Measurements from ENCODE around the gene KLK5.
A peak's percentile ranks its signal among the peaks of the same experiment; 100 is the strongest.

The KLK5 gene

GRCh38 chr19:50908336-50908735 lies 44.5 kb downstream of the KLK5 start:
- no peak overlapping the region for H3K4me3 ChIP-seq (ENCODE audit: low read depth, low read length)
- no peak overlapping the region for H3K27ac ChIP-seq
- DNase-seq = no peak
- H3K36me3 ChIP-seq = no peaks in the 10 kb centered on the region
- no peaks in the 10 kb centered on the region for H3K9me3 ChIP-seq (ENCODE audit: severe bottlenecking)
- peaks cover 73% of the 10 kb centered on the region for H3K27me3 ChIP-seq (ENCODE audit: insufficient read depth, low read depth, severe bottlenecking)
- no peak for TF ChIP-seq CTCF (IDR thresholded peaks at IDR 0.05; ENCODE audit: low read depth, low read length)

- peak; percentile 65 for TF ChIP-seq CTCF (IDR thresholded peaks at IDR 0.05; ENCODE audit: low read depth, low read length)
- DNase-seq = peak; percentile 42
- Histone ChIP-seq H3K4me3 (ENCODE audit: low read depth, low read length) (no peak overlapping the region), H3K9me3 (ENCODE audit: severe bottlenecking) (no peaks in the 10 kb centered on the region), H3K36me3 (no peaks in the 10 kb centered on the region), H3K27ac (no peak overlapping the region), H3K27me3 (ENCODE audit: insufficient read depth, low read depth, severe bottlenecking) (peaks cover 61% of the 10 kb centered on the region)
These were observed 46.6 kb downstream of the KLK5 start for GRCh38 chr19:50906217-50906616.

- no peaks in the 10 kb centered on the region for H3K36me3 ChIP-seq
- no peak for DNase-seq
- no peak for TF ChIP-seq CTCF (IDR thresholded peaks at IDR 0.05; ENCODE audit: low read depth, low read length)
These were observed 50.2 kb downstream of the KLK5 start for GRCh38 chr19:50902640-50903039.

GRCh38 chr19:50899569-50899968 lies 53.3 kb downstream of the KLK5 start:
- Histone ChIP-seq H3K27me3 (ENCODE audit: insufficient read depth, low read depth, severe bottlenecking) (peaks cover 53% of the 10 kb centered on the region), H3K36me3 (no peaks in the 10 kb centered on the region), H3K4me3 (ENCODE audit: low read depth, low read length) (no peak overlapping the region), H3K9me3 (ENCODE audit: severe bottlenecking) (peaks cover 8% of the 10 kb centered on the region), H3K27ac (no peak overlapping the region)
- no peak for DNase-seq
- TF ChIP-seq CTCF (IDR thresholded peaks at IDR 0.05; ENCODE audit: low read depth, low read length) = no peak

More at GRCh38 chr19:50902640-50903039, 50.2 kb downstream of the KLK5 start:
- Histone ChIP-seq H3K4me3 (ENCODE audit: low read depth, low read length) (no peak overlapping the region), H3K9me3 (ENCODE audit: severe bottlenecking) (peaks cover 3% of the 10 kb centered on the region), H3K27ac (no peak overlapping the region), H3K27me3 (ENCODE audit: insufficient read depth, low read depth, severe bottlenecking) (peaks cover 53% of the 10 kb centered on the region)

- no peak overlapping the region for H3K27ac ChIP-seq
These were observed 54.8 kb downstream of the KLK5 start for GRCh38 chr19:50898018-50898417.

More at GRCh38 chr19:50898018-50898417, 54.8 kb downstream of the KLK5 start:
- H3K36me3 ChIP-seq = no peaks in the 10 kb centered on the region
- TF ChIP-seq CTCF (IDR thresholded peaks at IDR 0.05; ENCODE audit: low read depth, low read length) = no peak
- no peak for DNase-seq
- H3K9me3 ChIP-seq (ENCODE audit: severe bottlenecking) = peaks cover 12% of the 10 kb centered on the region
- H3K27me3 ChIP-seq (ENCODE audit: insufficient read depth, low read depth, severe bottlenecking) = peaks cover 65% of the 10 kb centered on the region
- no peak overlapping the region for H3K4me3 ChIP-seq (ENCODE audit: low read depth, low read length)
